K562 (cell line): ENCODE measurements around the gene PRM2. TPM values are rescaled to one million over a fixed set of nuclear protein-coding genes. Genes with fewer than 3 reads are reported as not detected.

Experiments used
- CBX1 ChIP-seq: sonication (generic); IDR thresholded peaks from 2 replicates; pipeline ENCODE4 v1.6.1; 2016; ENCODE audit warnings: antibody characterized with exemption, low read depth, mild to moderate bottlenecking
- CREB1 ChIP-seq, 2 experiments: sonication (generic) in 1 of 2; formaldehyde crosslinking in 1 of 2; IDR thresholded peaks; 2 replicates each; pipeline versions ENCODE4 v1.6.1 to v1.8.0; 2012 to 2022; ENCODE audit warnings: inconsistent platforms in 1 of 2, mild to moderate bottlenecking in 1 of 2, missing genetic modification reagents in 1 of 2, moderate library complexity in 1 of 2
- ELF2 ChIP-seq: fragments of 250-450 bp; sonication (Bioruptor Pico); IDR thresholded peaks from 2 replicates; pipeline ENCODE4 v1.5.0; 2021; ENCODE audit warnings: mild to moderate bottlenecking
- EP300 ChIP-seq: IDR thresholded peaks from 2 replicates; pipeline ENCODE4 v1.6.1; 2012; ENCODE audit warnings: low read length, improper control_type of control experiment
- HNRNPL ChIP-seq: fragments of 200-400 bp; formaldehyde crosslinking; IDR thresholded peaks from 2 replicates; pipeline ENCODE4 v1.6.1; 2017; ENCODE audit warnings: low read depth, mild to moderate bottlenecking, low read length
- IRF1 ChIP-seq: sonication (generic); formaldehyde crosslinking; IDR thresholded peaks from 2 replicates; pipeline ENCODE4 v1.8.0; 2022; ENCODE audit warnings: missing genetic modification reagents, mild to moderate bottlenecking, borderline replicate concordance
- KAT7 ChIP-seq: sonication (generic); formaldehyde crosslinking; IDR thresholded peaks from 2 replicates; pipeline ENCODE4 v1.8.0; 2022; ENCODE audit warnings: missing genetic modification reagents, mild to moderate bottlenecking, borderline replicate concordance
- KLF1 ChIP-seq: fragments of 450-650 bp; IDR thresholded peaks from 2 replicates; pipeline ENCODE4 v1.6.1; 2016; ENCODE audit warnings: missing genetic modification characterization, missing compliant biosample characterization
- MGA ChIP-seq: fragments of 450-650 bp; IDR thresholded peaks from 2 replicates; pipeline ENCODE4 v1.6.1; 2016; ENCODE audit warnings: mild to moderate bottlenecking, moderate library complexity
- NRF1 ChIP-seq, 2 experiments: fragments of 450-650 bp; IDR thresholded peaks in 1 of 2; conservative IDR thresholded peaks in 1 of 2; 2 replicates each; pipeline ENCODE4 v1.6.1; 2014; ENCODE audit warnings: mild to moderate bottlenecking in 2 of 2
- PHF8 ChIP-seq: fragments of 200-600 bp; sonication (generic); IDR thresholded peaks from 2 replicates; pipeline ENCODE4 v1.6.1; 2012; ENCODE audit warnings: mixed run types, mild to moderate bottlenecking, inconsistent platforms, low read length, moderate library complexity, borderline replicate concordance
- RHOXF2B ChIP-seq: fragments of 250-450 bp; sonication (Bioruptor Pico); conservative IDR thresholded peaks from 2 replicates; pipeline ENCODE4 v1.5.1; 2021
- TBL1XR1 ChIP-seq, 2 experiments: IDR thresholded peaks; 2 replicates each; pipeline ENCODE4 v1.6.1; 2012; ENCODE audit warnings: improper control_type of control experiment in 2 of 2, low read length in 2 of 2, mild to moderate bottlenecking in 1 of 2
- TBP ChIP-seq: optimal IDR thresholded peaks from 2 replicates; pipeline ENCODE3; 2011; ENCODE audit warnings: low read depth, low read length, improper control_type of control experiment
- ZNF12 ChIP-seq: sonication (generic); formaldehyde crosslinking; IDR thresholded peaks from 2 replicates; pipeline ENCODE4 v1.4.0; 2020; ENCODE audit warnings: mild to moderate bottlenecking, missing genetic modification reagents
- polyA plus RNA-seq, 8 experiments: library from polyadenylated mRNA; depleted of rRNA in 4 of 8; stranded (reverse) in 5 of 8; unstranded in 3 of 8; fragments of >200 nt; fragmentation: Nextera tagmentation in 2 of 8; fragmentation: Illumina TruSeq in 1 of 8; extraction: Ambion mirVana in 2 of 8; extraction: Trizol in 1 of 8; gene quantifications; 2 replicates each; pipeline versions ENCODE4 v1.2.1 to v1.2.3, GENCODE V29; 2011 to 2014; ENCODE audit warnings: inconsistent platforms in 1 of 8, missing spikeins in 1 of 8
- total RNA-seq, 7 experiments: library from RNA; depleted of rRNA in 6 of 7; stranded (reverse); fragments of >200 nt in 6 of 7; fragmentation: Illumina TruSeq in 2 of 7; extraction: Trizol in 2 of 7; gene quantifications; 2 replicates each; pipeline versions ENCODE4 v1.2.1 to v1.2.3, GENCODE V29; 2011 to 2021; ENCODE audit warnings: low replicate concordance in 1 of 7

PRM2 gene
- total and polyA plus RNA-seq, 9 of the 15 experiments (the other 6 are each of a cell fraction or from before 2014, with no cell fraction given) = not detected

- TF ChIP-seq MGA (peak; percentile 92), KLF1 (tag) (peak; percentile 34; the same call in 1 of the 2 replicates), KAT7 (0 out of 2 replicates have a peak, but pooled peaks have one; percentile 40), HNRNPL (no peak), NRF1 (conservative IDR thresholded peaks at IDR 0.05 in 1 of 2, IDR thresholded peaks at IDR 0.05 in 1 of 2) (peak; percentile 78 to 83), TBP (peak; percentile 72), ZNF12 (CRISPR knock-in tag) (no peak), PHF8 (peak; percentile 60; the same call in 1 of the 2 replicates), CBX1 (0 out of 2 replicates have a peak, but pooled peaks have one; percentile 2), EP300 (0 out of 2 replicates have a peak, but pooled peaks have one; percentile 17), ELF2 (no peak), CREB1 (IDR thresholded peaks at IDR 0.05) (no peak), CREB1 (CRISPR knock-in tag; IDR thresholded peaks at IDR 0.05) (peak; percentile 60; the same call in 1 of the 2 replicates), TBL1XR1 (IDR thresholded peaks at IDR 0.05; ENCODE audit: low read length in 2 of 2) (0 out of 4 replicates have a peak, but pooled peaks of 1 of the 2 experiments have one; percentile 52), RHOXF2B (no peak), IRF1 (CRISPR knock-in tag) (no peak)
Observed at GRCh38 chr16:11238272-11239202, 37.7 kb downstream of the PRM2 start (continued).
